NCI-H226 (cell line): ENCODE results near the gene CELSR1.
A peak's percentile ranks its signal among the peaks of the same experiment; 100 is the strongest.
"Not testable (repeated sequence)": the region's sequence is repeated elsewhere in the genome, so short reads cannot be mapped to it uniquely, and the experiment has no call there.

Experiments used
- DNase-seq: peaks from one replicate; pipeline ENCODE4 v3.0.0-alpha.2; 2015

Gene CELSR1

DNA sequence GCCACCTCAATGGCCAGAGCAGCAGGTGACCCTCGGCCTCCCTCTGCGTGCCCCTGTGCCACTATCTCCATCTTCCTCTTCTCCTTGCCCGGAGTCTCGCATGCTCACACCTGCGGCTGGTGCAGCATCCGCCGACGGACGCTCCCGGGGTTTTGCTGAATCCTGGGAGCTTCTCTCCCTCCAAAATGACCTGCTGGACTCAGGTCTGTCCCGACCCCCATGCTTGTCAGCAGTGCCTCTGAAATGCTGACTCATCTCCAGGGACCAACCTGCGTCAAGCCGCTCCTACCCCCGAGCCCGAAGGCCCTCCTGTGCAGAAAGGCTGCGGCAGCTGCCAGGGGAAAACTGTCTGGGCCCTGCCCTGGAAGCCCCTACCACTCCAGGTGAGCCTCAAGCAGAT lies 58.4 kb downstream of the CELSR1 start:
- no peak for DNase-seq

- no peak for DNase-seq
Measured at GRCh38 chr22:46478083-46478551, 59.3 kb downstream of the CELSR1 start.

DNA sequence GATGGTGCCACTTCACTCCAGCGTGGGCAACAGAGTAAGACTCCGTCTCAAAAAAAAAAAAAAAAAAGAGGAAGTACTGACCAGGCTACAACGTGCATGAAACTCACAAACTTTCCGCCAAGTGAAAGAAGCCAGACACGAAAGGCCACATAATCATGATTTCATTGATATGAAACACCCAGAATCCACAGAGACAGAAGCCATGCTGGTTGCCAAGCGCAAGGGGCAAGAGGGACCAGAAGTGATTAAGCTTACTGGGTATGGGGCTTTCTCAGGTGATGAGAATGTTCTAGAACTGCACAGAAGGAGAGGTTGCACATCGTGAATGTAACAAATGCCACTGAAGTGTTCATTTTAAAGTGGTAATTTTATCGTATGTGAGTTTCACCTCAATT lies 60.9 kb downstream of the CELSR1 start:
- no peak for DNase-seq

DNA sequence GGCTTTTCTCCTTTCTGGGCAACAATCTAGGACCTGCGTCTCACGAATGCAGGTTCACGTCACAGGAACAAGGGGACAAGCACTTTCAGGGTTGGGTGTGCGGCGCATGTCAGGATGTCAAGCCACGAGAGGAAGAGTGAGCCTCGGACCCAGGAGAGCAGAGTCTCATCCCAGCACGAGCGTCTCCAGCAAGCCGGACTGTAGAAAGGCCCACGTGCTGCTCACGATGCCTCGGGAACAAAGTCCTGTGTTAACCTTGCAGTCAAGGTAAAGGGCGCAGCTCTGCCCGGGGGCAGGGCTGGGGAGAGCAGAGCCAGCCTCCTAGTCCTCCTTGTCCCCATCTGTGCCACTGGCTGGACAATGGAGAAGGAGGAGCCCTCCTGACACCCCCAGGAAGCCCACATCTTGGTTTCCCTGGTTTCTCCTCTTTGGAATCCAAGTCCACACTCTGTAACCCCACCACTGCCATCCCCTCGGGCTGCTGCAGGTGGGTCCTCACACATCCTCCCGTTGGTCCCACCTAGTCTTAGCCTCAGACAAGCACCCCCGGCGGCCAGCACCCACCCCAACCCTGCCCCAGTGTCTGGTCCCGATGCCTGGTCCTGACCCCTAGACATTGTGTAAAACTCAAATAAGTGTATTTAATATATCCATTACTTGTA lies 63.4 kb downstream of the CELSR1 start:
- DNase-seq: no peak

GRCh38 chr22:46473021-46473779 lies 64.2 kb downstream of the CELSR1 start:
- DNase-seq: no peak

DNA sequence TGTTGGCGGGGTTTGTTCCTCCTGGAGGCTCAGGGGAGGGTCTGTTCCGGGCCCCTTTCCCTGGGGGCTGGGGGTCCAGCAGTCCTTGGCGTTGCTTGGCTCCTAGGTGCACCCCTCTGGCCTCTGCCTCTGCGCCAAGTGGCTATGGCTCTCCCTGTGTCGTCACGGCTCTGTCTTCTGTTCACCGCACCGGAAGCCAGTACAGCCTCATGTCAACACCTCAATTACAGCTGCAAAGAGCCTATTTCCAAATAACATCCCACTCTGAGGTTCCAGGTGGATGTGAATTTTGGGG lies 64.8 kb downstream of the CELSR1 start:
- DNase-seq: no peak

DNA sequence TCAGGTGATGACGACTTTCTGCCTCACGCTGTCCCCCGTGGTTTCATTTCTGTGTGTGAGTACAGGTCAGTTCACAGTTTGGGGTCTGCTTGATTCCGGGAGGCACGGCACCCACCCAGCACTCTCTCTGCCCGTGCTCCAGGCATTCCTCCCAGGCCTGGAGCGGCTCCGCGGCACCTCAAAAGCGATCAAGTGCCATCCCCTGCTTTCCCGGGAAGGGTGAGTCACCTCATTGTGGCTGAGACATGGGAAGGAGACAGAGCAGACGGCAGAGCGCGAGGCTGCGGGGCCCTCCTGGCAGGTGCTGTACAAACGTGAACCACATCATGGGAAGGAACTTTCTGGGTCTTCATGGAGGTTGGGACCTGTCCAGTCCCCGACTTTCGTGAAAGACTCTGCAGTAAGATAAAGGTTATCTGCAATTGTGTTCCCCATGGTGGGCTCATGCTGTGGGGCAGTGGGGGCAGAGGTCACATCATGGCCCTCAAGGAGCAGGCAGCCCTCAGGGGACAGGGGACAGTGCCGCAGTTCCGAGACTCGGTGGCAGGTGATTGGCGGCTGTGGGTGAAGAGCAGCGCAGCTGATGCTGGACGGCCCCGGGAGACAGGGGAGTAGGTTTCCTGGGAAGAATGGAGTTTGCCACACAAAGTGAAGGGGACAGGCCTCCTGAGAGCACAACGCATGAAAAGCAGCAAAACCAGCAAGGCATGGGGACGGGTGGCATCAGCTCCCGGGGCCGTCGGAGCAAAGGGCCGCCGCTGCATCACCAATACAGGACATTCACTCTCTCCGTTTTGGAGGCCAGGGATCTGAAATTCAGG lies 65.3 kb downstream of the CELSR1 start:
- no peak for DNase-seq

GRCh38 chr22:46471330-46471729 lies 66.1 kb downstream of the CELSR1 start:
- not testable (repeated sequence) for DNase-seq

GRCh38 chr22:46469711-46470110 lies 67.7 kb downstream of the CELSR1 start:
- no peak for DNase-seq

- no peak for DNase-seq
Measured at GRCh38 chr22:46467006-46467405, 70.4 kb downstream of the CELSR1 start.

DNA sequence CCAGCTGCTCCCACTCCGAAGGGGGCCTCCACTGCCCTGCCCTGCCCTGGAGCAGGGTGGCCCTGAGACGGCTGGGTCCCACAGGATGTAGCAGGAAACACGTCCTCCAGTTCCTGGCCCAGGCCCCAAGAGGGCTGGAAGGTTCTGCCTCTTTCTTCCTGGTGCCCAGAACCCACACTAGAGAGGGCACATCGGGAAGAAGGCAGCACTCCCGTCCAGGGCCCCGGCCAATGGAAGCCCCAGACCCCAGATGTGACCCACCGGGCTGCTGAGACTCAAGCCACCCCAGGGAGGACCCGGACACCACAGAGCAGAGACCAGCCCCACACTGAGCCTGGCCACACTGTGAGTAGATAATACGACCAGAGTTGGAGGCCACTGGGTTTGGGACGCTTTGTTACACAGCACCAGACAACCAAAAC lies 71.2 kb downstream of the CELSR1 start:
- DNase-seq: no peak

- no peak for DNase-seq
Measured at GRCh38 chr22:46465793-46466192, 71.6 kb downstream of the CELSR1 start.

- no peak for DNase-seq
Measured at GRCh38 chr22:46465345-46465720, 72.1 kb downstream of the CELSR1 start.

DNA sequence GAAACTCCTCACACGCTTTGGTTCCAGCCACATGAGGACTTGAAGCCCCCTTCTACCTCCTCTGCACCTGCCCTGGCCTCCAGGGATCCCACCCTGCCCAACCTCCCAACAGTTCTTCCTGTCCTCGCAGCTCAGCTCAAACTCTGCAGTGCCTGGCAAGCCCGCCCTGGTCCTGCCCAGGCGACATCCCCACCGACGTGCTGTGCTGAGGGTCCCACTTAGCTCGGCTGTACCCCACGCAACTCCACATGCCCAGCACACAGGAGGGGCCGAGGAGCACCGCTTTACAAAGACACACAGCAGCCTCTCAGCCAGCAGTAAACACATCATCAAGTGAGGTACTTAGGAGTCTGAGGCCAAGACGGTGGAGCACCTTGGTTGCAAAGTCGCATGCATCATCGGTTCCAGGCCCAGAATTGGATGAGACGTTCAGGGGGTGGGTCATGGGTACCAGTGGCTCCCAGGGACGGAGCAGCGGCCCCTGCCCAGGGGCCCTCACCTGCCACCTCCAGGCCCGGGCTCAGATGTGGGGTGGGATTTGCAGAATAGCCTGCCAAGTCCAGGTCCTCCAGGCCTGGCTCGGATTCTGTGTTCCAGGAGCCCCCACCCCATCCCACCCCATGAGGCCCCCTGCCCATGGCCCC lies 72.6 kb downstream of the CELSR1 start:
- no peak for DNase-seq

GRCh38 chr22:46464296-46464695 lies 73.1 kb downstream of the CELSR1 start:
- no peak for DNase-seq

GRCh38 chr22:46463435-46464227 lies 73.8 kb downstream of the CELSR1 start:
- no peak for DNase-seq

GRCh38 chr22:46462726-46463371 lies 74.6 kb downstream of the CELSR1 start:
- peak; percentile 84 for DNase-seq

- DNase-seq: no peak
Measured at GRCh38 chr22:46461566-46462180, 75.7 kb downstream of the CELSR1 start.

- DNase-seq: no peak
Measured at GRCh38 chr22:46460857-46461256, 76.6 kb downstream of the CELSR1 start.

- no peak for DNase-seq
Measured at GRCh38 chr22:46459347-46460065, 77.9 kb downstream of the CELSR1 start.

GRCh38 chr22:46458525-46458924 lies 78.9 kb downstream of the CELSR1 start:
- DNase-seq: no peak
